Stimulated activated CD4-positive, alpha-beta T cell treated with anti-CD3 and anti-CD28 coated beads, Interleukin-2, amount 100 ng/mL, for 48 hours (primary cell): Measurements from ENCODE around the gene PIAS4.

ENCODE experiments used
- DNase-seq, 2 donors: peaks; one replicate each; pipeline ENCODE4 v3.0.0-alpha.2; 2020

The PIAS4 gene

GRCh38 chr19:3977242-3978143 lies 30.0 kb upstream of the PIAS4 start:
- no peak for DNase-seq

- DNase-seq, result no peak
Observed at GRCh38 chr19:3978145-3978544, 29.4 kb upstream of the PIAS4 start.

GRCh38 chr19:3979289-3979673 lies 28.3 kb upstream of the PIAS4 start:
- DNase-seq, result no peak

GRCh38 chr19:3979674-3980352 lies 27.7 kb upstream of the PIAS4 start:
- DNase-seq, result no peak

GRCh38 chr19:3980353-3981251 lies 26.9 kb upstream of the PIAS4 start:
- DNase-seq, result no peak

- no peak for DNase-seq
Observed at GRCh38 chr19:3981373-3981735, 26.2 kb upstream of the PIAS4 start.

GRCh38 chr19:3981736-3982681 lies 25.5 kb upstream of the PIAS4 start:
- DNase-seq, result no peak

- DNase-seq, result no peak
Observed at GRCh38 chr19:3982701-3983541, 24.6 kb upstream of the PIAS4 start.

- DNase-seq, result no peak
Observed at GRCh38 chr19:3983542-3983914, 24.0 kb upstream of the PIAS4 start.

- no peak for DNase-seq
Observed at GRCh38 chr19:3983936-3984583, 23.5 kb upstream of the PIAS4 start.

- no peak for DNase-seq
Observed at GRCh38 chr19:3984584-3984907, 23.0 kb upstream of the PIAS4 start.

GRCh38 chr19:3984908-3985642 lies 22.5 kb upstream of the PIAS4 start, which contains the start of gene EEF2:
Gene EEF2 (minus strand): TSS chr19:3985463. CDS start chr19:3985380, 83 bp downstream.
- peak; percentile 87 to 94 for DNase-seq

- DNase-seq, result no peak
Observed at GRCh38 chr19:3985643-3986259, 21.8 kb upstream of the PIAS4 start.

- no peak for DNase-seq
Observed at GRCh38 chr19:3986260-3987041, 21.1 kb upstream of the PIAS4 start.

GRCh38 chr19:3987619-3988371 lies 19.7 kb upstream of the PIAS4 start:
- DNase-seq, result peak; percentile 86 to 88

GRCh38 chr19:3990815-3991117 lies 16.8 kb upstream of the PIAS4 start:
- no peak for DNase-seq

- no peak for DNase-seq
Observed at GRCh38 chr19:3995607-3996006, 11.9 kb upstream of the PIAS4 start.
